Gastrocnemius medialis (tissue), 4 donors: Measurements from ENCODE around the gene SND1. TPM values are rescaled to one million over a fixed set of nuclear protein-coding genes. Genes with fewer than 3 reads are reported as not detected.

Source experiments
- ATAC-seq, 2 donors: fragments of 150-250 bp; one replicate each; pipeline ENCODE4 v1.9.1; 2016
- DNase-seq, 2 donors: peaks; one replicate each; pipeline ENCODE4 v3.0.0-alpha.2; 2019
- H3K27ac ChIP-seq, 4 donors: fragments of 200-600 bp; sonication (generic); 1 replicate in 1 of 4; 2 replicates in 3 of 4; pipeline ENCODE4 v1.5.1; 2016 to 2018; ENCODE audit warnings: mild to moderate bottlenecking in 2 of 4, moderate library complexity in 1 of 4
- H3K27me3 ChIP-seq, 3 donors: fragments of 200-600 bp; sonication (generic) in 2 of 3; 1 replicate in 1 of 3; 2 replicates in 2 of 3; pipeline versions ENCODE4 v1.5.1 to v1.6.0; 2016 to 2019; ENCODE audit warnings: mild to moderate bottlenecking in 1 of 3, moderate library complexity in 1 of 3
- H3K36me3 ChIP-seq, 2 donors: fragments of 200-600 bp; sonication (generic) in 1 of 2; one replicate each; pipeline ENCODE4 v1.5.1; 2017 to 2018
- H3K4me1 ChIP-seq, 2 donors: fragments of 200-600 bp; sonication (generic) in 1 of 2; one replicate each; pipeline ENCODE4 v1.5.1; 2016 to 2017; ENCODE audit warnings: mild to moderate bottlenecking in 2 of 2
- H3K4me3 ChIP-seq, 4 donors: fragments of 200-600 bp; sonication (generic) in 3 of 4; 1 replicate in 1 of 4; 2 replicates in 3 of 4; pipeline ENCODE4 v1.5.1; 2016 to 2019; ENCODE audit warnings: mild to moderate bottlenecking in 2 of 4
- H3K9me3 ChIP-seq, 3 donors: fragments of 200-600 bp; sonication (generic) in 2 of 3; 1 replicate in 1 of 3; 2 replicates in 2 of 3; pipeline ENCODE4 v1.5.1; 2016 to 2019
- CTCF ChIP-seq, 5 experiments: fragments of 450-650 bp in 3 of 5; fragments of 200-600 bp in 2 of 5; sonication (generic) in 2 of 5; IDR thresholded peaks in 4 of 5; conservative IDR thresholded peaks in 1 of 5; 1 replicate in 4 of 5; 2 replicates in 1 of 5; pipeline ENCODE4 v1.5.1; 2016 to 2019; ENCODE audit warnings: antibody characterized with exemption in 5 of 5, mild to moderate bottlenecking in 3 of 5, moderate library complexity in 3 of 5
- POLR2A ChIP-seq, 2 donors: fragments of 450-650 bp; IDR thresholded peaks; one replicate each; pipeline ENCODE4 v1.6.1; 2017; ENCODE audit warnings: antibody characterized with exemption in 2 of 2, mild to moderate bottlenecking in 2 of 2, moderate library complexity in 2 of 2
- in situ Hi-C, 4 donors: fragments of 200-750 bp; cut with MboI; loops; one replicate each; pipeline versions ENCODE4 v1.15.0 to v1.8.0; 2017; ENCODE audit warnings: low sequenced_read_pairs in 4 of 4
- intact Hi-C: fragments of 100-400 bp; cut with DNase I; formaldehyde crosslinking; loops from one replicate; pipeline ENCODE4 v1.15.1; 2023; ENCODE audit warnings: low total_unique reads
- total RNA-seq, 4 donors: library from RNA; depleted of rRNA; stranded (reverse); fragments of >200 nt; gene quantifications; one replicate each; pipeline versions ENCODE4 v1.1.0 to v1.2.3, GENCODE V29; 2016

The SND1 gene
- total RNA-seq, 4 donors from 2014 or later, result 30.4 to 73.0 (median 50.3) TPM

- H3K27ac ChIP-seq, result no peak overlapping the region
- no peak for TF ChIP-seq POLR2A (IDR thresholded peaks at IDR 0.05)
- H3K36me3 ChIP-seq, result no peaks in the 10 kb centered on the region
- intact Hi-C loops (no loop called here), in situ Hi-C loops (no loop called here)
- no peaks in the 10 kb centered on the region for H3K27me3 ChIP-seq
- no peaks in the 10 kb centered on the region for H3K9me3 ChIP-seq
- H3K4me1 ChIP-seq, result peaks cover 5 to 33% of the 10 kb centered on the region in 2 donors
- DNase-seq, result no peak
- ATAC-seq, result no peak
- no peak overlapping the region for H3K4me3 ChIP-seq
Observed at GRCh38 chr7:128006550-128007302, 354.7 kb downstream of the SND1 start.

GRCh38 chr7:128007303-128007680, 355.3 kb downstream of the SND1 start:
- in situ Hi-C loops, result no loop called here
- no peak for ATAC-seq
- no peak for DNase-seq
- peaks cover 5 to 39% of the 10 kb centered on the region in 2 donors for H3K4me1 ChIP-seq
- H3K27ac ChIP-seq, result no peak overlapping the region
- no peak for TF ChIP-seq CTCF (IDR thresholded peaks at IDR 0.05 in 4 of 5, conservative IDR thresholded peaks at IDR 0.05 in 1 of 5)
- no peak for TF ChIP-seq POLR2A (IDR thresholded peaks at IDR 0.05)
- H3K27me3 ChIP-seq, result no peaks in the 10 kb centered on the region
- intact Hi-C loops, result no loop called here
- H3K36me3 ChIP-seq, result no peaks in the 10 kb centered on the region
- H3K4me3 ChIP-seq, result no peak overlapping the region
- no peaks in the 10 kb centered on the region for H3K9me3 ChIP-seq

DNA sequence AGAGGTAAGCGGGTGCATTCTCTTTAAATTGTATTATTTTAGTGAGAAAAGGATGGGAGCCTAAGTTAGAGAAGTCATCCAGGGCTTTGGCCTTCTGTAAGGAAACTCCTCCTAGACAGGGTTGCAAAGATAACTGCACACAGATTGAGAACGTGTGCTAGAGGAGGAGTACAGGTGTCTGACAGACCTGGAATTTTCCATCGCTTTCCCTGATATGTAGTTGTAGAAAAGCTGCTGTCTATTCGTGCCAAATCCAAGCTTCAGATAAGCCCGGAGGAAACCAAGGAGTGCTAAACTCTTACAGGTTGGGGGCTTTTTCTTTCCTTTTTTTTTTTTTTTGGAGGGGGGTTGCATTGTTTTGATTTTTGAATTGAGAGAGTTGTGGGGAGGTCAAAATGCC, 356.1 kb downstream of the SND1 start:
- Histone ChIP-seq H3K36me3 (no peaks in the 10 kb centered on the region), H3K4me3 (no peak overlapping the region), H3K4me1 (peaks cover 5 to 42% of the 10 kb centered on the region in 2 donors), H3K27me3 (no peaks in the 10 kb centered on the region), H3K9me3 (no peaks in the 10 kb centered on the region), H3K27ac (no peak overlapping the region)
- ATAC-seq, result no peak
- TF ChIP-seq POLR2A (IDR thresholded peaks at IDR 0.05), result no peak
- TF ChIP-seq CTCF (IDR thresholded peaks at IDR 0.05 in 4 of 5, conservative IDR thresholded peaks at IDR 0.05 in 1 of 5), result no peak
- no peak for DNase-seq
- in situ Hi-C loops (no loop called here), intact Hi-C loops (no loop called here)

DNA sequence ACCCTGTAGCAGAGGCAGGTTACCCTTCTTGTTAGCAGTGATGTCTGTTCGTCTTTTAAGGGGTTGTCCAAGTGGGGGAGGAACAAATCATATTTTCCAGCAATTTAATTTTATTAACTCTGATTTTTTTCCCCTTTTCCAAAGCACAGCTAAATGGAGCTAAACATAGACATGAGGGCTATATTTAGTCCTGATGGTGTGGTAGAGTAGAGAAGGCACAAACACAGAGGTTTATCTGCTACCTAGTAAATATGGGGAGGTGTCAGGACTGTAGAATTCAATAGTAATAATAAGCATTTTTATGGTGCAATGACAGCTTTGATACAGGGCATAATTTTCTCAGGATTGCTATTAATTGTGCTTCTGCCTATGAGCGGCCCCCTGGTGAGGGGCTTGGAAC, 356.8 kb downstream of the SND1 start:
- H3K9me3 ChIP-seq, result no peaks in the 10 kb centered on the region
- DNase-seq (no peak), ATAC-seq (no peak)
- H3K4me1 ChIP-seq, result peaks cover 5 to 42% of the 10 kb centered on the region in 2 donors
- in situ Hi-C loops, result no loop called here
- H3K4me3 ChIP-seq, result no peak overlapping the region
- H3K27ac ChIP-seq, result no peak overlapping the region
- no peak for TF ChIP-seq POLR2A (IDR thresholded peaks at IDR 0.05)
- TF ChIP-seq CTCF (IDR thresholded peaks at IDR 0.05 in 4 of 5, conservative IDR thresholded peaks at IDR 0.05 in 1 of 5), result no peak
- H3K36me3 ChIP-seq, result no peaks in the 10 kb centered on the region
- H3K27me3 ChIP-seq, result no peaks in the 10 kb centered on the region
- intact Hi-C loops, result no loop called here

GRCh38 chr7:128010391-128011127, 358.6 kb downstream of the SND1 start:
- Histone ChIP-seq H3K27me3 (no peaks in the 10 kb centered on the region), H3K36me3 (no peaks in the 10 kb centered on the region), H3K27ac (peak overlapping the region; percentile 16 to 86 (median 42)), H3K4me1 (peaks cover 5 to 42% of the 10 kb centered on the region in 2 donors), H3K9me3 (no peaks in the 10 kb centered on the region), H3K4me3 (no peak overlapping the region)
- TF ChIP-seq CTCF (IDR thresholded peaks at IDR 0.05 in 4 of 5, conservative IDR thresholded peaks at IDR 0.05 in 1 of 5) (no peak), POLR2A (IDR thresholded peaks at IDR 0.05) (no peak)
- DNase-seq (no peak), ATAC-seq (peak in 1 of 2 donors; percentile 60)
- intact Hi-C loops (no loop called here), in situ Hi-C loops (no loop called here)
